WTC11 (cell line): ENCODE data around the gene HHIPL1. TPM values are rescaled to one million over a fixed set of nuclear protein-coding genes. Genes with fewer than 3 reads are reported as not detected.

ENCODE experiments used
- ATAC-seq: fragments of 200-7000 bp; cut with Tn5 transposase; 2 replicates; pipeline ENCODE4 v1.10.0; 2021; ENCODE audit warnings: mild to moderate bottlenecking, moderate library complexity
- CTCF ChIA-PET: fragments of 300-600 bp; sonication (Branson Sonifier 250); formaldehyde crosslinking; loops from one replicate; lab custom pipeline; 2021; ENCODE audit warnings: antibody characterized with exemption; lab: Charles Lee
- POLR2A ChIA-PET: fragments of 350-600 bp; sonication (Branson Sonifier 250); formaldehyde crosslinking; loops from one replicate; lab custom pipeline; 2021; ENCODE audit warnings: antibody characterized with exemption; lab: Charles Lee
- DNase-seq: peaks from one replicate; pipeline ENCODE4 v3.0.0; 2021; ENCODE audit warnings: low spot score
- H3K27ac Mint-ChIP-seq: 2 replicates; pipeline ENCODE4 v1.8.0; 2021; ENCODE audit warnings: mixed read lengths
- H3K27me3 Mint-ChIP-seq: 2 replicates; pipeline ENCODE4 v1.8.0; 2021; ENCODE audit warnings: low read depth, mild to moderate bottlenecking, moderate library complexity, mixed read lengths
- H3K36me3 Mint-ChIP-seq: 2 replicates; pipeline ENCODE4 v1.8.0; 2021; ENCODE audit warnings: mixed read lengths
- H3K4me1 Mint-ChIP-seq: 2 replicates; pipeline ENCODE4 v1.8.0; 2022; ENCODE audit warnings: mixed read lengths
- H3K4me3 Mint-ChIP-seq: 2 replicates; pipeline ENCODE4 v1.8.0; 2021; ENCODE audit warnings: mild to moderate bottlenecking, moderate library complexity, mixed read lengths
- H3K9me3 Mint-ChIP-seq: 2 replicates; pipeline ENCODE4 v1.8.0; 2021; ENCODE audit warnings: mixed read lengths
- ARID4B ChIP-seq: sonication (generic); formaldehyde crosslinking; IDR thresholded peaks from 2 replicates; pipeline ENCODE4 v1.8.0; 2023; ENCODE audit warnings: missing genetic modification reagents, mild to moderate bottlenecking, borderline replicate concordance
- E2F4 ChIP-seq: sonication (generic); formaldehyde crosslinking; IDR thresholded peaks from 2 replicates; pipeline ENCODE4 v1.8.1; 2022; ENCODE audit warnings: low read depth, mild to moderate bottlenecking, moderate library complexity, missing genetic modification reagents, borderline replicate concordance
- ELF4 ChIP-seq: sonication (generic); formaldehyde crosslinking; IDR thresholded peaks from 2 replicates; pipeline ENCODE4 v1.8.1; 2022; ENCODE audit warnings: low read depth, mild to moderate bottlenecking, moderate library complexity, missing genetic modification reagents
- FOXK1 ChIP-seq: sonication (generic); formaldehyde crosslinking; IDR thresholded peaks from 2 replicates; pipeline ENCODE4 v1.8.0; 2022; ENCODE audit warnings: mild to moderate bottlenecking, moderate library complexity, missing genetic modification reagents
- IRF2 ChIP-seq: sonication (generic); formaldehyde crosslinking; IDR thresholded peaks from 2 replicates; pipeline ENCODE4 v1.8.0; 2022; ENCODE audit warnings: low read depth, missing genetic modification reagents, borderline replicate concordance
- JAZF1 ChIP-seq: fragments of 250-450 bp; sonication (Bioruptor Pico); IDR thresholded peaks from 2 replicates; pipeline ENCODE4 v1.9.0; 2021; ENCODE audit warnings: moderate library complexity, mild to moderate bottlenecking, inconsistent platforms
- RELA ChIP-seq: sonication (generic); formaldehyde crosslinking; IDR thresholded peaks from 2 replicates; pipeline ENCODE4 v1.8.1; 2022; ENCODE audit warnings: missing genetic modification reagents, mild to moderate bottlenecking, borderline replicate concordance
- TCF7 ChIP-seq: sonication (generic); formaldehyde crosslinking; IDR thresholded peaks from 2 replicates; pipeline ENCODE4 v1.8.0; 2022; ENCODE audit warnings: mild to moderate bottlenecking, low read depth, missing genetic modification reagents, moderate library complexity
- TEAD4 ChIP-seq: sonication (generic); formaldehyde crosslinking; IDR thresholded peaks from 2 replicates; pipeline ENCODE4 v1.8.0; 2022; ENCODE audit warnings: mild to moderate bottlenecking, missing genetic modification reagents
- TP53 ChIP-seq: sonication (generic); formaldehyde crosslinking; IDR thresholded peaks from 2 replicates; pipeline ENCODE4 v1.8.1; 2023; ENCODE audit warnings: mild to moderate bottlenecking, missing genetic modification reagents
- USF1 ChIP-seq: sonication (generic); formaldehyde crosslinking; IDR thresholded peaks from 2 replicates; pipeline ENCODE4 v1.8.0; 2022; ENCODE audit warnings: mild to moderate bottlenecking, missing genetic modification reagents
- USF2 ChIP-seq: sonication (generic); formaldehyde crosslinking; IDR thresholded peaks from 2 replicates; pipeline ENCODE4 v1.8.1; 2023; ENCODE audit warnings: mild to moderate bottlenecking, missing genetic modification reagents, moderate library complexity
- ZBTB43 ChIP-seq: sonication (generic); formaldehyde crosslinking; IDR thresholded peaks from 2 replicates; pipeline ENCODE4 v1.8.1; 2023; ENCODE audit warnings: mild to moderate bottlenecking, missing genetic modification reagents
- ZNF121 ChIP-seq: sonication (generic); formaldehyde crosslinking; IDR thresholded peaks from 2 replicates; pipeline ENCODE4 v1.8.0; 2023; ENCODE audit warnings: missing genetic modification reagents
- ZNF232 ChIP-seq: sonication (generic); formaldehyde crosslinking; IDR thresholded peaks from 2 replicates; pipeline ENCODE4 v1.8.0; 2022; ENCODE audit warnings: mild to moderate bottlenecking, missing genetic modification reagents
- ZNF263 ChIP-seq: sonication (generic); formaldehyde crosslinking; IDR thresholded peaks from 2 replicates; pipeline ENCODE4 v1.8.1; 2022; ENCODE audit warnings: low read depth, mild to moderate bottlenecking, moderate library complexity, missing genetic modification reagents
- ZNF317 ChIP-seq: sonication (generic); formaldehyde crosslinking; IDR thresholded peaks from 2 replicates; pipeline ENCODE4 v1.8.1; 2023; ENCODE audit warnings: low read depth, mild to moderate bottlenecking, moderate library complexity, missing genetic modification reagents, borderline replicate concordance
- ZNF425 ChIP-seq: fragments of 250-450 bp; sonication (Bioruptor Pico); conservative IDR thresholded peaks from 2 replicates; pipeline ENCODE4 v1.9.0; 2021; ENCODE audit warnings: mild to moderate bottlenecking
- ZNF671 ChIP-seq: fragments of 250-450 bp; sonication (Bioruptor Pico); IDR thresholded peaks from 2 replicates; pipeline ENCODE4 v1.8.0; 2021; ENCODE audit warnings: mild to moderate bottlenecking
- ZSCAN18 ChIP-seq: fragments of 250-450 bp; sonication (Bioruptor Pico); IDR thresholded peaks from 2 replicates; pipeline ENCODE4 v2.1.2; 2022; ENCODE audit warnings: mild to moderate bottlenecking, moderate library complexity
- total RNA-seq: library from RNA; stranded (reverse); gene quantifications from 3 replicates; pipeline ENCODE4 v1.2.3, GENCODE V29; 2021

Gene HHIPL1
- total RNA-seq, 1 experiment from 2014 or later: 1.5 TPM

GRCh38 chr14:99679543-99679942 lies 34.6 kb downstream of the HHIPL1 start:
- H3K36me3 Mint-ChIP-seq: peaks cover 8% of the 10 kb centered on the region
- H3K9me3 Mint-ChIP-seq: peaks cover 20% of the 10 kb centered on the region
- H3K4me1 Mint-ChIP-seq: peaks cover 2% of the 10 kb centered on the region; the same call in 1 of the 2 replicates

More at GRCh38 chr14:99679543-99679942, 34.6 kb downstream of the HHIPL1 start:
- CTCF ChIA-PET: interaction anchor here (0.5 to 1.6 kb wide), 2 partner anchors 9 to 344 kb away, joined by 3 to 4 read pairs; no protein-coding TSS in a partner anchor
- ATAC-seq: no peak
- no peak overlapping the region for H3K4me3 Mint-ChIP-seq
- DNase-seq: no peak
- H3K27ac Mint-ChIP-seq: no peak overlapping the region
- POLR2A ChIA-PET: no interaction called here
- no peak for TF ChIP-seq USF2 (CRISPR knock-in tag)
- TF ChIP-seq JAZF1 (CRISPR knock-in tag): no peak
- TF ChIP-seq TCF7 (CRISPR knock-in tag): no peak
- TF ChIP-seq TEAD4 (CRISPR knock-in tag): no peak
- TF ChIP-seq ZNF425: no peak
- no peak for TF ChIP-seq ZNF317
- TF ChIP-seq TP53 (CRISPR knock-in tag): no peak
- TF ChIP-seq ZNF263 (CRISPR knock-in tag): no peak
- TF ChIP-seq ZSCAN18: no peak
- TF ChIP-seq ELF4 (CRISPR knock-in tag): no peak
- no peak for TF ChIP-seq ZNF121 (CRISPR knock-in tag)
- TF ChIP-seq ARID4B (CRISPR knock-in tag): no peak
- TF ChIP-seq ZNF671 (CRISPR knock-in tag): no peak
- no peak for TF ChIP-seq ZBTB43
- TF ChIP-seq E2F4: no peak
- no peak for TF ChIP-seq ZNF232 (CRISPR knock-in tag)
- TF ChIP-seq RELA (CRISPR knock-in tag): no peak
- no peak for TF ChIP-seq FOXK1 (CRISPR knock-in tag)
- no peak for TF ChIP-seq IRF2 (CRISPR knock-in tag)
- no peak for TF ChIP-seq USF1 (CRISPR knock-in tag)
- H3K27me3 Mint-ChIP-seq: no peaks in the 10 kb centered on the region
